RKO (cell line): ENCODE results near the gene MBD5.
"Not testable (repeated sequence)": the region's sequence is repeated elsewhere in the genome, so short reads cannot be mapped to it uniquely, and the experiment has no call there.

Experiments
- DNase-seq: peaks from one replicate; pipeline ENCODE4 v3.0.0-alpha.2; 2016; ENCODE audit warnings: low spot score

MBD5 gene

DNA sequence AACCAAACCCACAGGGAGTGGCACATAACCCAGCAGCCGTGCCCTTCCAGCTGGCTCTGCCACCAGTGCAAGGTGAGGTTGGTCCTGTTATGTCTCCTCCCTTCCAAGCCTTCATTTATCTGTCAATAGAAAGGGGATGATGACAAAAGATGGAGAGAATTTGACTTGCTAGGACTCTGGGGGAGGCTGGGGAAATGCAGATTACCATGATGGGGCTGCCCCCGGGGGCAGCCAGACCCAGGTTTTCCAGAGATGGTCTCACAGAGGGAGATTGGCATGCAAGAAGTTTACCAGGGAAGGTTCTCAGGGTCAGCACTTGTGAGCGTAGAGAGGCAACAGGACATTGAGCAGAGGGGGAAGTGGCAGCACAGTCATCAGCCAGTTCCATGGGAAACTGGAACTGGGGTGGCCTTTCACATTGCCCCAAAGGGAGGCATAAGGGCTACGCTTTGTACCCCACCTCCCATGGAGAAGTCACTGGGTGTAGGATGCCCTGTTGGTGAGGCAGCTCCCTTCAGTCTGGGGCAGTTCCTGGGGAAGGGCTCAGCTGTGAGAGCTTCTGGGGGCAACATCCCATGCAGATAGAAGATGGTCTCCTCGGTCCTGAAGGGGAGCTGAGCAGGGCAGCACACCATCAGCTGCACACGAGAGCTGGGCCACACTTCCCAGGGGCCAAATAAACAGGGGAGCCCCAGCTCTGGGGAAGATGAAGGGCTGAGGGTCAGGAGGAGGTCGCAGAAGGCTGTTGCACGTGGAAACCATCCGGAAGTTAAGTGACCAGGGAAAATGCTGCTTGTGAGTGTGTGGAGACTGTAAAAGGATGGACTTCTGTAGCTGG is 505.8 kb downstream of the MBD5 start:
- no peak for DNase-seq

DNA sequence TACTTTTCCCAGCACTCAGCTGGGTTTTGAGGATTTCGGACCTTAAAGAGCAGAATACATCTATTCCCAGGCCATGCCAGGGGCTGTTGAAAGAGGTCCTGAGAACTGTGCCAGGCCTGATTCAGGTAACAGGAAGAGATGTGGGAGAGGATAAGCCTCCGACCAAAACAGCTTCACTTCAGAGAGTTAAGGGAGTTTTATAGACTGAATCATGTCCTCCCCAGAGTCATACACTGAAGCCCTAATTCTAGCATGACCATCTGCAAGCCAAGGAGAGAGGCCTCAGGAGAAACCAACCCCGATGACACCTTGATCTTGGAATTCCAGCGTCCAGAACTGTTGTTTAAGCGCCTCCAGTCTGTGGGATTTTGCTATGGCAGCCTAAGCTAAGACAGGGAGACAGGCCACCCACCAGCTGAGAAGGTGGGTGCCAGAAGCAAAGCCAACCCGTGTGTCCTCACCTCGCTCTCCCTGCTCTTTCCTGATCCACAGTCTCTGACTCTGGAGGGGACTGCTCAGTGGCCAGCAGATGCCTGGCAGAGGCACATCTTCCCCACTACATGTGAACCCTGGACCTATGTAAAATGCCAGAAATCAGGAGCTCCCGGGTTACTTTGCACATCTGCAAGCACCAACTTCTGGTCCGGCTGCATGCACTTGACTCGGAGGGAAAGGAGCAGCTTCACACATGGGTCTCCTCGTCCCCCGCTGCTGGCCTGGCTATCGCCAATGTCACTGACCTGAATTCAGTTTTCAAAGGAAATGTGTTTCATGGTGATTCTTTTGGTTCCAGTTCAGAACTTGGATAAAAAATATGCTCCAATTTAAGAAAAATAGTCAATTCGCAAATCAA is 506.8 kb downstream of the MBD5 start:
- no peak for DNase-seq

DNA sequence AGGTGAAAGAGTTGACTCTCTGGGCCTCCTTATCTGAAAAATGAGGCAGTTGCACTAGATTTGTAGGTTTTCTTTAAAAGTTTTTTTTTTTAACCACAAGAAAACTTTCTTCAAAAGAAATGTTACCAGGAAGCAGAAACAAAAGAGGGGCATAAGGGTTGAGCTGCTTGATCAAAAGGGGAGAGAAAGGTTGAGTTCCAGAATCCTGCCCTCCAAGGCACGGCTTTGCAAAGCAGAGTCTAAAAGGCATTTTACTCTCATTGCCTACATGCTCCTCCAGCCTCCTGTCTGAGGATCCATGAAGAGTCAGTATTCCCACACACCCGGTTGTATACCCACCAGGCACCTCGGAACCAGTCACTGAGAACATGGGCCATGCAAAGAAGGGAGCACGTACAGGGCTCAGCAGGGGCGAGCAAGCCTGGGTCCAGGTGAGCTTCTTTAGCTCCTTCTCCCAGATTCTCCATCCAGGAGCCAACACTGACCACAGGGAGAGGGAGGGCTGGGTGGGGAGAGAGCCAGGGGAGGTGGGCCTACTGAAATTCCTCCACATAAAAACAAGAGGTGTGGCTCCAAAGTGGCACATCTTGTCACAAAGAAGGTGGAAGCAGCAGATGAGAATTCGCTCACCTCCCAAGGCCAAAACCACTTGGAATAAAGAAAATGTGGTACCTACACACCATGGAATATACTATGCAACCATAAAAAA is 507.6 kb downstream of the MBD5 start:
- DNase-seq: no peak

DNA sequence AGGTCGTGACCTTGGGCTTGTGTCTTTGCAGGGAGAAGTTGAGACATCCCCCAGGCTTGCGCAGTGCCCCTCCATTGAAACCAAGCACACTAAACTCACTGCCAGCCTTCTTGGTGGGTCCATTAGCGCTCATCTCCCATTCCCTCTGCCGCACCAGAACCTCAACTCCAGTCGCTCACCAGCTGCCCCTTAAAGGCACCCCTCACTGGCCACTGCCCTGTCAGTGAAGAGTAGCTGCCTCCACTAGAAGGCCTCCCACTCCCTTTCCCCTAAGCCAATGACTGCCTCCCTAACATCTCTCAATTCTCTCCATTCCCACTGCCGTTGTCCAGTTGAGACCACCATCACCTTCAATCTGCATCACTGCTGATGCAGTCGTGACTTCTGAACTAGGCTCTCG is 508.9 kb downstream of the MBD5 start:
- DNase-seq: no peak

DNA sequence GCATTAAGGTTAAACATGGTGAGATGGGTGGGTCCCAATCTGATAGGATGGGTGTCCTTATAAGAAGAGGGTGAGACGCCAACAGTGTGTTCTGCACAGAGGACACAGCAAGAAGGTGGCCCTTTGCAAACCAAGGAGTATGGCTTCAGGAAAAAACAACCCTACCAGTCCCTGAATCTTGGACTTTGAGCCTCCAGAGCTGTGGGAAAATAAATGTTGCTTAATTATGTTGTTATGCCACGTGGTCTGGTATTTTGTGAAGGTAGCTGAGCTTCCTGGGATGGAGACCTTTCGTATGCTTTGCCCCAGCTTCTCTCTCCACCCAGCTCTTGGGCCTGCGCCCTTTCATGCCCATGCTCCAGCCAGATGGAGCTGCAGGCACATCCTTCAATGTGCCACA is 509.5 kb downstream of the MBD5 start:
- no peak for DNase-seq

DNA sequence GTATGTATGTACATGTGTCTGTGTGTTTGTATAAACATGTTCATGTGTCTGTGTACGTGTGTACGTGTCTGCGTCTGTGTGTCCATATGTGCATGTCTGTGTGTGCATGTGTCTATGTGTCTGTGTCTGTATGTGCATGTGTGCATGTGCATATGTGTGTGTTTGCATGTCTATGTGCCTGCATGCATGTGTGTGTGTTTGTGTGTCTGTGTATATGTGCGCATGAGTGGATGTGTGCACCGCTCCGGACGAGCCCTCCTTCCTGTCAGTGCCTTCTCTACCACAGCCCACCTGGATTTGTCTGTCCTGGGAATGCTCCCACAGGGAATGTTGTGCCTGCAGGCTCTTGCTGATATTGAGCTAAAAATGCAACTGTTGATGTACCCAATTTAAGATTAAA is 510.3 kb downstream of the MBD5 start:
- DNase-seq: no peak

DNA sequence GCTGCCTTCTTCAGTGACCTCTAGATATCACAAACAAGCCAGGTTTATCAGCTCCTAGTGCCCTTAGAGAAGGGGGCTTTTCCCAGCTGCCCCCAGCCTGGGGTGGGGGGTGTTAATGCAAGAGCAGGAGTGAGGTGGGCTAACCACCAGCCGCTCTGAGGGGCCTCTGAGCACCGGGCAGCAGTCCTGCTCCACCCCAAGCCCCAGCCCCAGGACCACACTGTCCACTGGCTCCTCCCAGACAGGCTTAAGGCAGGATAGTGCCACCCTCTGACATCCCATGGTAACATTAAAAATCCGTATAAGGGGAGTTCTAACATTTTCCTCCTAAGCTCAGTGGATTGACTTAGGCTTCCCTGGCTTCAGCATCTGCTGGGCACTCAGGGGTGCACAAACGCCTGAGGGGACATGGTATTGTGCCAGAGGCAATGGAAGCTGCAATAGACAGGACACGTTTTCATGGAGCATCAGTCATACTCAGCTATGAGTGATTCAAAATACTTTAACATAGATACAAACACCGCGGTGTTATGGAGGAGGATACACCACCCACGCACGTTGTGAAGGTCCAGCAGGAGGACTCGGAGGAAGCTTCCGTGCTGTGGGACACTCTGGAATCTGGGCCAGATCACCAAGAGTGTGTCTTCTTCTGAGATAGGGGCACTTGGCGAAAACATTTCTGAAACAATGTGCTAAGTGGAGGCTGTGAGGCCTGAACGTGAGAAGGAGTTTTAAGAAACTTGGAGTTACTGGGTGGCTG is 511.0 kb downstream of the MBD5 start:
- no peak for DNase-seq

DNA sequence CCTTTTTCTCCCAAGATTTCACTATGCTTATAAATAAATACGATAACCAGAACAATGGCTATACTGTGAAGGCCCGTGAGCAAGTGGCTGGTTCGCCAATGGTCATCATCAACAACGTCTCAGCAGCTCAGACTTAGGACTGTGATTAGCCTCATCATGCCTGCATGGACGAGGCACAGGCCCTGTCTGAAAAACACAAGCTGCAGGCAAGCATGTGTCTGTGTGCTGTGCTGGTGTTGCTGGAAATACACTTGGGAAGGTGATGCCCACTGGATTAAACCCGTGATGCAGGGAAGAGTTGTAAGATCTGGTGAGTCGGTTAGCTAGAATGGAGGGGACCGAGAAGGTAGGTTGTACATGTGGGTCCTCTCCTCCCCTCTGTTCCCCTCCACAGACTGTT is 512.1 kb downstream of the MBD5 start:
- DNase-seq: no peak

DNA sequence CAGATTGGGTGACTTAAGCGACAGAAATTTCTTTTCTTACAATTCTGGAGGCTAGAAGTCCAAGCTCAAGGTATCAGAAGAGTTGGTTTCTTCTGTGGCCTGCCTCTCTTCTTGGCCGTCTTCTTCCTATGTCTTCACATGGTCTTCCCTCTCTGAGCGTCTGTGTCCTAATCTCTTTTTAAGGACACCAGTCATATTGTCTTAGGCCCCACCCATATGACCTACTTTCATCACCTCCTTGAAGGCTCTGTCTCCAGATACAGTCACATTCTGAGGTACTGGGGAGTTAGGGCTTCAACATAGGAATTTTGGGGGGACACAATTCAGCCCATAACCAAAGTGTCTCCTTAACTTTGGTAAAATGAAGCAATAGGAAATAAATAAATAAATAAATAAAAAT is 512.8 kb downstream of the MBD5 start:
- DNase-seq: no peak

DNA sequence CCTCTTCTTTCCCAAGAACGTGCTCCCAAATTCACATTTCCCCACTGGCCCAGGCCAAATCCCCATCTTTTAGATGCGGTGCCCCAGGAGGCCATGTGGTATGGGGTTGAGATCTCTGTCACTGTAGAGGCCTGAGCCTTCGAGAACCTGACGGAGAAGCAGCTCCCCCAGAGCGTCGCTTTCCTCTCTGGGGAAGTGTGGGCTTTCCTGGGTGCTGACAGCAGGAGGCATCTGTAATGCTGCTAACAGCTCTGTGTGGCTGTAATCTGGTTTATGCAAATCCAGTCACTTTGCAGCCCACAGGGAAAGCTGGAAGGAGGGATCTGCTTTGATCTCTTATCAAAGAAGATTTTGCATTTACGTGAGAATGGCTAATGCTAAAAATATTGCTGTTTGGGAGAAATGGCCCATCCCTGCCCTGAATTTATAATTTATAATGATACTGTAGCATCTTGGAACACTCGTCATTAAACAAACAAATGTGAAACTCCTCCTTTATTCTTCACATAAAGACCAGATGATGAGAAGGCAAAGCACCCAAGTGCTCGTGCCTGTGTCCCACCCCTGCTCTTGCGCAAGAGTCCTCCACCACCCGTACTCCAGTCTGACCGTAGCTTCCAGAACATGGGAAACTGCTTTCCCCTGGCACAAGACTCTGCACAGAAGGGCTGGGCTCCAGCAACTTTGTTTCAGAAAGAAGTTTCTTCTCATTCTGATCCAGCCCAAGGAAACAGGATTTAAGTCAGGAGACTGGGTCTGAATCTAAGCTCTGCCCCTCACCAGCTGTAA is 513.7 kb downstream of the MBD5 start:
- no peak for DNase-seq

DNA sequence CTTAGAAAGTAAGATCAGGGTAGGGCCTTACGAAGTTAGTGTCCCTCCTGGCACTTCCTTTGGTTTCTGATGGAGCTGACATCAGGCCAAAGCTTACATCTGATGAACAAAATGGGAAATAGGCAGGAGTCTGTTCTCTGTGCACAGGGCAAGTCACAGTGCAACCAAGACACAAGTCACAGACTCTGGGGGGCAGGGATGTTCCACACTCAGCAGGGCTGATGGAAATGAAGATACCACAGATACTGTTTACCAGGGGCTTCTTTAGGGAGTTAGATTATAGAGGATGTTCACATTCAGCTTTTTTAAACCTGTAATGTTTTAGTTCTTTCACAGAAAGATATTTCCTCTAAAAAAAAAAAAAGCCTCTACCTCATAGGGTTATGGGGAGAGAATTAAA is 517.5 kb downstream of the MBD5 start:
- DNase-seq: no peak

DNA sequence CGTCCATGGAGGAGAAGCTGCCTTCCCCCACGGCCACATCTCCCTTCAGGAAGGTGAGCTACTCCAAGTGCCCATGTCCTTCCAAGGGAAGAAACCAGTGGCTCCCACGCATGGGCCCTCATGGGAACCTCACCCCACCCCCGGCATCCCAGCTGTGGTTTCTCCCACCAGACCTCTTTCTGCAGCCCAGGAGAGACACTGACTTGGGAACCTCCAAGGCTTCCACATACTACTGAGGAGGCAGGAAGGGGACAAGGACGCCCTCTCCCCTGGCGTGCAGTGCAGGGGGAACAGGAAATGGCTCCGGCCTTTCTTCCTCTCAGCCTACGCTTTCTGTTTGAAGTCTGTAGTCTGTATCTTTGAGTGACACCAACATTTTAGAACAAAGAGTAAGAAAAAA is 519.1 kb downstream of the MBD5 start:
- no peak for DNase-seq

DNA sequence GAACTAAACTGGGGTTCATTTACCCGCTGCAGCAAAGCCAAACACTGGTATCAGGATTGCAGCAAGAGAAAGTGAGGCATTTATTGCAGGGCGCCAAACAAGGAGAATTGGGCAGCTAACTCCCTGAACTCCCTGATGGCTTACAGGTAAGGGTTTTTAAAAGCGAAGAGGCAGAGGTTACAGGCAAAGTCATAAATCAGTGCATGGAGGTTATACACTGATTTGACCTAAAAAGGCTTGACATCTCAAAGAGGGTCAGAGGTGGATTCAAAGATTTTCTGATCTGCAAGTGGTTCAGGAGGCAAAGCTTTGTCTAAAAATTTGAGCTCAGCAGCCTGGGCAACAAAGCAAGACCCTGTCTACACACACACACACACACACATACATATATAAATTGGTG is 520.9 kb downstream of the MBD5 start:
- DNase-seq: no peak

DNA sequence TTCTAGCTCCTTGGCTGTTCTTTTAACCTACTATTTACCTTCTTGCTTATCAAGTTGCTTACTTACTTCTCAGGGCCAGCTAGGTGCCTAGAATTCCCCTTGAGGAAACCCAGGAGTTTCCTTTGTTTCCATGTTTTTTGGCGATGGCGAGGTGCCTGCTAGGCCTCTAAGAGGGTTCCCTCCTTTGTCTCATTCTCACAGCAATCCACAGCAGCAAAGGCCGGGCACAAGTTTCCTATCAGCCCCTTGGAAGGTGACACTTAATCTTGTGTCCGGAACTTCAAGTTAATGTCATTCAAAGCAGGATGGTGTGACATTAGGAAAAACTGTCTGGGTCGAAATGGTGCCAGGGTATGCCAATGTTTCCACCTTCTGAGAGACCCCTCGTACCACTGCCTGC is 521.7 kb downstream of the MBD5 start:
- DNase-seq: no peak

DNA sequence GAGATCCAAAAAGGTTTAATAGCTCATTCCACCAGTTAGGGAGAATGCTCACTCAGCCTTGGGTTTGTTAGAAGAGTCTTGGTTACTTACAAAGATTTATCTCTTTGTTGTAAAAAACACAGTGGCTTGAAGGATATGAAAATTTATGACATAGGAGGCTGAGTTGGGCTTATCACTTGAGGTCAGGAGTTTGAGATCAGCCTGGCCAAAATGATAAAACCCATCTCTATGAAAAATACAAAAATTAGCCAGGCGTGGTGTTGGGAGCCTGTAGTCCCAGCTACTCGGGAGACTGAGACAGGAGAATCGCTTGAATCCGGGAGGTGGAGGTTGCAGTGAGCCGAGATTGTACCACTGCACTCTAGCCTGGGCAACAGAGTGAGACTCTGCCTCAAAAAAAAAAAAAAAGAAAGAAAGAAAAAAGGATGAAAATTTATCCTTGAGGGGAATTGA is 522.2 kb downstream of the MBD5 start:
- not testable (repeated sequence) for DNase-seq

DNA sequence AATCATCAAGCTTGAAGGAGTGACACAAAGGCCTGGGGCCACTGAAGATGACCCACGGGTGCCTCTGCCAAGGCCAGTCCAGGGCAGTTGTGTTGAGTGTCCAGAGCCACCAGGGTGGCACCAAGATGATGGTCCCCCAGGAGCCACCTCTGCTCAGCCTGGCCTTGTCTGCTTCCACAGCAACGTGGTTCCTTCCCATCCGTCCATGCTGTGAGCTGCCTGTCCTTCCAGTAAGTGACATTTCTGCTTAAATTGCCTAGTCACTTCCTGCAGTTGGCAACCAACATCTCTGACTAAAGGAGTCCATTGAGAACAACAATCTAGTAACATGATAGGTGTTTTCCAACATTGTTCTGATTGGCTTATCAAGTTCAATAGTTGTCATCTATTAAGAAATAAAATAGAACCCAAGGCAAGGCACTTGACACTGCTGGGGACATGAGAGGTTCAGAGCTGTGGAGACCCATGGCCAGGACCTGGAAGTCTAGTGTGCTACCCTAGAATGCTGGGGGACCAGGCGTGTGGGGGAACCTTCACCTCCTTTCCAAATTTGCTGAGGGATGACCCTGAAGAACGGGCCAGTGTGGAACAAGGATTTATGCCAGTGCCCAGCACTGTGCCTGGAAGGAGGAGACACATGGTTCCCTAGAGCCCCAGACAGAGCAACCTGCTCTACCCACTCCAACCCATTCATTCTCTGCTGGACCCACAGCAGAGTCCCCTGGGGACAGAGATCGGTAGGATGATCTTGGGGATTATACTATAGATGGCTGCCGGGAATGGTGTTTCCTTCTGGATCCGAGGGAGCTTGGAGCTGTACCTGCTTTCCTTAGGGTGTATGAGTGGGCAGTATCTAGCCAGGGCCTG is 524.7 kb downstream of the MBD5 start:
- no peak for DNase-seq

DNA sequence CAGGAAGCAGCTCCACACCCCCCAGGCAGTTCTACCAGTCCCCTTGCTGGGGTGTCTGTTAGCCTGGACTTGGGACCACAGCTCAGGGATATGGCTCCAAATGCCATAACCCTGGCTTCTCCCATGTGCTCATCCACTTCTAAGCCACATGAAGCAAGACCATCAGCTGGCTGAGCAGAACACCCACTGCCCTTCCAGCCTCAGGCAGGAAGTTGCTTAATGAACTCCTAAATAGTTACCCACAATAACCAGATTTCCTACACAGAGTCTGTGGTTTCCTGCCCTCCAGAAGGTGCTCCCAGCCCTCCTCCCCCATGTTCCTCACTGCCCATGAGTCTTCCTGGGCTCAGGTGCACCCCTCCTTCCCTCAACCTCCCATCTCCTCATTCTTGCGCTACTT is 525.4 kb downstream of the MBD5 start:
- no peak for DNase-seq

DNA sequence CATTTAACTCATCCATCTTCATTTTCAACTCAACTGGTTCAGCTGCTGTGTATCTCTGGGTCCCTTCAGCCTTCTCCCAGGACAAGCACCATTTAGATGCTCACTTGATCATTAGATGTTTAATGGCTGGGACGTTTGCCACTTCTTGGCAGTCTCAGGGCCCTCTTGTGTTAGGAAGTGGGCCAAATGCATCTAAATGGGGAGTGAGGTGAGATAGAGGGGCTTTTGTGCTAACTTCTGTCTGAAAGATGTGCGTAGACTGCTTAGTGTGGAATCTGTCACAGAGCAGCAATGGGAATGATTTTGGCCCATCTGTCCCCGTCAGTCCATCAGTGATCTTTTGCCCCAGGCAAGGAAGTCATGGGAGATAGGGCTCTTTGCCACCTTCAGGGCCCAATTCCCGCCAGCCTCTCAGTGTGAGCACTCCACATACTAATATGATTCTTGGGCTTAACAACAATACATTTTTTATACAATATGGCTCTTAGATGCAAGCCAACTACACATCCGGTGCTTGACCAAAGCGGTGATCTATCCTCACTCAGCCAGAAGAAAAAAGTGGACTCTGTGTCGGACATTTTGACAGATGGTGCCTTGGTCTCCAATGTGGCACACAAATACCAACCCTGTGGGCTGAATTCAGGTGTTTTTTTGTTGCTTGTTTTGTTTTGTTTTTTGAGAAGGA is 528.0 kb downstream of the MBD5 start:
- no peak for DNase-seq

DNA sequence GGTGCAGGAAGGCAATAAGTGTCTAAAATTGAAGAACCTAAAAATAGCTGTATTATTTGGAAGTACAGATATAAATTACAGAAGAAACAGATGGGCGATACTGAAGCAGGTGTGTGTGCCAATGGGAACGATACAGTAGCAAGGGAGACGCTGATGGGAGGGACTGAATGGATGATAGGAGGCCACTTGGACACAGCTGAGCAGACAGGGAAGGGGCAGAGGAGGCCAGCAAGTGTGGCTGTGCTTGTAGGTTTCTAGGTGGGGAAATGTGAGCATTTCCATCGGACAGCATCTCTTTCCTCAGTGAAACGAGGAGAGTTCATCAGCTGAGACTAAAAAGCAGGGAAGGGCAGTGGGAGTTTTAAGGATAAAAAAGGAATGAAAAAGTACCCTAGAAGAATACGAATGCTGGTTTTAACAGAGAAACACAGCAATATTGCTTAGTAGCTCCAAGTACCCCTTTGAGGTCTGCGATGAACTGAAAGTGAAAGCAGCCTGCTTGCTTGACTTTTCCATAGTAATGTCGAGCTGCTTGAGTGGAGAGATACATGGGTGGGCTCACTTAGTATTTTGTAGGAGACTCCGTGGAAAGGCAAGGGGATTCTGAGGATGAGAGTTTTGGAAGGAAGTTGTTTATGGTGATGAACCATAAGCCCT is 531.9 kb downstream of the MBD5 start:
- no peak for DNase-seq
